Endodermal cell (in vitro differentiated cells): ENCODE data around the gene WDR90. TPM values are rescaled to one million over a fixed set of nuclear protein-coding genes. Genes with fewer than 3 reads are reported as not detected.

Experiments used
- DNase-seq: peaks from one replicate; pipeline ENCODE4 v3.0.0-alpha.2; 2017
- H3K27ac ChIP-seq: 2 replicates; pipeline ENCODE4 v1.5.1; 2013; ENCODE audit warnings: mild to moderate bottlenecking, low read depth, low read length, moderate library complexity
- H3K27me3 ChIP-seq: 2 replicates; pipeline ENCODE4 v1.6.1; 2013; ENCODE audit warnings: mild to moderate bottlenecking, low read length, moderate library complexity; ENCODE audit not compliant: insufficient read depth, control insufficient read depth, poor library complexity, severe bottlenecking
- H3K36me3 ChIP-seq: 2 replicates; pipeline ENCODE4 v1.7.0; 2013; ENCODE audit warnings: mild to moderate bottlenecking, low read length, moderate library complexity; ENCODE audit not compliant: control insufficient read depth, insufficient read depth
- H3K4me1 ChIP-seq: one replicate; pipeline ENCODE4 v1.7.0; 2013; ENCODE audit warnings: low read length; ENCODE audit not compliant: control insufficient read depth, insufficient read depth
- H3K4me3 ChIP-seq: 2 replicates; pipeline ENCODE4 v1.5.1; 2013; ENCODE audit warnings: mild to moderate bottlenecking, low read length, moderate library complexity
- H3K9ac ChIP-seq: 2 replicates; pipeline ENCODE4 v1.6.1; 2013; ENCODE audit warnings: mild to moderate bottlenecking, low read length, moderate library complexity; ENCODE audit not compliant: poor library complexity, severe bottlenecking; ENCODE audit errors: extremely low read depth
- H3K9me3 ChIP-seq: 2 replicates; pipeline ENCODE4 v1.6.1; 2013; ENCODE audit warnings: mild to moderate bottlenecking, low read length, moderate library complexity; ENCODE audit not compliant: control insufficient read depth
- H3K27ac Mint-ChIP-seq: 2 replicates; pipeline ENCODE4 v1.8.0; 2020; ENCODE audit warnings: mixed read lengths
- H3K27me3 Mint-ChIP-seq: 2 replicates; pipeline ENCODE4 v1.8.0; 2021; ENCODE audit warnings: mild to moderate bottlenecking, mixed read lengths; ENCODE audit not compliant: insufficient read depth
- H3K36me3 Mint-ChIP-seq: 2 replicates; pipeline ENCODE4 v1.8.0; 2020; ENCODE audit warnings: low read depth, mixed read lengths
- H3K4me1 Mint-ChIP-seq: 2 replicates; pipeline ENCODE4 v1.8.0; 2020; ENCODE audit warnings: mixed read lengths
- H3K4me3 Mint-ChIP-seq: 2 replicates; pipeline ENCODE4 v1.8.0; 2020; ENCODE audit warnings: mild to moderate bottlenecking, moderate library complexity, mixed read lengths
- H3K9me3 Mint-ChIP-seq: 2 replicates; pipeline ENCODE4 v1.8.0; 2020; ENCODE audit warnings: mild to moderate bottlenecking, mixed read lengths
- CTCF ChIP-seq: fragments of 200-600 bp; sonication (generic); conservative IDR thresholded peaks from 2 replicates; pipeline ENCODE4 v1.5.0; 2021; ENCODE audit warnings: antibody characterized with exemption, mild to moderate bottlenecking
- WGBS, 2 experiments: methylation state at CpG; one replicate each; pipeline versions ENCODE4 v1.1.5 to v1.1.7; 2013; ENCODE audit warnings: missing lambda C conversion rate in 2 of 2, mixed read lengths in 1 of 2; ENCODE audit not compliant: insufficient coverage in 1 of 2, insufficient read length in 1 of 2; 5-methylcytosine and 5-hydroxymethylcytosine counted together
- total RNA-seq, 2 donors: library from RNA; stranded (reverse); fragmentation: NEBNext Ultra II Directional in 1 of 2; extraction: Animal tissue kit (Norgen Biotek cat#: 25700) in 1 of 2; gene quantifications; 2 replicates in 1 of 2; 3 replicates in 1 of 2; pipeline ENCODE4 v1.2.1, GENCODE V29; 2021

WDR90 gene
- total RNA-seq, 2 donors from 2014 or later: 112 to 120 TPM

DNA sequence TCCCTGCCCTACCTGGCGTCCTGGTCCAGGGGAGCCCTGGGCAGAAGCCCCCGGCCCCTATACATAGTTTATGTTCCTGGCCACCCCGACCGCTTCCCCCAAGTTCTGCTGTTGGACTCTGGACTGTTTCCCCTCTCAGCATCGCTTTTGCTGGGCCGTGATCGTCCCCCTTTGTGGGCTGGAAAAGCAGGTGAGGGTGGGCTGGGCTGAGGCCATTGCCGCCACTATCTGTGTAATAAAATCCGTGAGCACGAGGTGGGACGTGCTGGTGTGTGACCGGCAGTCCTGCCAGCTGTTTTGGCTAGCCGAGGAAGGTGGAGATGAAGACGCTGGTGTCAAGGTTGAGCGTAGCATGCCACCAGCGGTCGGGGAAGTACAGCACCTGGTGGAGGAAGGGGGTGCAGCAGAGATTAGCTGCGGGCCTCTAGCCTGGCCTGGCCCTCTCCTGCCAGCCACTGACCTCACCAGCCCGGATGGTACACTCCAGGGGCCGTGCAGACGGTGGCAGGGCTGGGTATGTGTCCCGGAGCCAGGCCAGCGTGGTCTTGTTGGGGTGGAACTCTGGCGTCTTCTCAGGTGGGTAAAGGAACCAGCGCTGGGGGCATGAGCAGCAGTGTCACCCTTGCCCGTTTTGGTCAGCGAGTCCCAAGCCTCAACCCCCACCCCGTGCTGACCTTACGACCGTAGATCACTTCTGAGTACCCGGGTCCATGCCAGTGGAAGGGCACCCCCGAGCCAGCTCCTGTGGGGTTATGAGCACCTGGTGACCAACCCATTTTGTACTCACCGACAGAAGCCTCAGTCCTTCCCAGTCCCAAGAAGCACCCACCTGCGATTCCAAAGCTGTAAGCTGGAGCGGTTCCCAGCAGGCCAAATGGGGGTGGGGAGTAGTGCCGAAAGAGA lies 33.6 kb downstream of the WDR90 start:
- Histone ChIP-seq H3K27ac (no peak overlapping the region), H3K27me3 (no peaks in the 10 kb centered on the region), H3K4me1 (peaks cover 18% of the 10 kb centered on the region), H3K36me3 (peaks cover 36% of the 10 kb centered on the region), H3K9me3 (no peaks in the 10 kb centered on the region), H3K4me3 (peak overlapping the region; percentile 76), H3K9ac (no peak overlapping the region)
- Mint-ChIP-seq H3K4me3 (peak overlapping the region; percentile 73), H3K36me3 (peaks cover 36% of the 10 kb centered on the region), H3K9me3 (no peaks in the 10 kb centered on the region), H3K4me1 (peaks cover 17% of the 10 kb centered on the region), H3K27ac (peak overlapping the region; percentile 84), H3K27me3 (no peaks in the 10 kb centered on the region)
- no peak for DNase-seq
- WGBS, 2 experiments: 94 to 96% methylated on average over 28 to 36 of the region's 36 CpGs
- TF ChIP-seq CTCF: peak; percentile 36

DNA sequence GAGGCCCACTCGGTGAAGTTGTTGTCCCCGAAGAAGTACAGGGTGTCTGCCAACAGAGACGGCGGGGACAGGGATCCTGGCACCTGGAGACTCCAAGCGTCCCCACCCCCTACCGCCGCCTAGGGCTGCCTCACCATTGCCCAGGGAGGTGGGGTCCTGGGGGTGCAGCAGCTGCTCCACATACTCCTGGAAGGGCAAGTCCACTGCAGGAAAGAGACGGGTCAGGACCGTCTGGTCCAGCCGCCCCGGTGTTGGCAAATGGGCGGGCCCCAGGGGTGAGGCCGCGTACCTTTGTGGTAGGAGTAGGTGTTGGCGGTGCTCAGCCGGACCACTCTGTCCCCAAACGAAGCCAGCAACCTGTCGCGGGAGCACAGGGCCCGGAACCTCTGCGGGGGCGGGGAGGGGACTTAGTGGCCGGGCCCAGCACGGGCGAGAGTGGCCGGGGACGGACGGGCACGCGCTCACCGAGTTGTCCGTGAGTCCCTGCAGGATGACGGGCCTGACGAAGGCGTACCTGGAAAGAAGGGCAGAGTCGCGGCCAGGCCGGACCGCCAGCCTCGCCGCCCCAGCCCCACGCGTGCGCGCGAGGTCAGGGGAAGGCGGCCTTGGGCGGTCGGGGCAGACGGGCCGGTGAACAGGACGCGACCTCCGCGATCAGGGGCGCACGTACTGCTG lies 34.4 kb downstream of the WDR90 start:
- no peaks in the 10 kb centered on the region for H3K9me3 ChIP-seq
- 17 to 18% methylated on average over 44 to 57 of the region's 57 CpGs for WGBS, 2 experiments
- H3K27me3 ChIP-seq: no peaks in the 10 kb centered on the region
- peaks cover 36% of the 10 kb centered on the region for H3K36me3 ChIP-seq
- H3K27me3 Mint-ChIP-seq: no peaks in the 10 kb centered on the region
- H3K4me3 ChIP-seq: peak overlapping the region; percentile 76
- peak overlapping the region; percentile 84 for H3K27ac Mint-ChIP-seq
- peak; percentile 63 for DNase-seq
- H3K9me3 Mint-ChIP-seq: no peaks in the 10 kb centered on the region
- H3K4me1 Mint-ChIP-seq: peaks cover 17% of the 10 kb centered on the region
- H3K9ac ChIP-seq: peak overlapping the region; percentile 55
- no peak for TF ChIP-seq CTCF
- H3K36me3 Mint-ChIP-seq: peaks cover 36% of the 10 kb centered on the region
- H3K4me3 Mint-ChIP-seq: peak overlapping the region; percentile 73
- no peak overlapping the region for H3K27ac ChIP-seq
- H3K4me1 ChIP-seq: peaks cover 18% of the 10 kb centered on the region

GRCh38 chr16:684071-684794 lies 35.1 kb downstream of the WDR90 start, which contains the start of gene JMJD8:
Gene JMJD8, minus strand, starts transcription at chr16:684334. Its CDS starts 15 bp downstream, at chr16:684319.
- Mint-ChIP-seq H3K36me3 (peaks cover 36% of the 10 kb centered on the region), H3K4me1 (peaks cover 17% of the 10 kb centered on the region), H3K4me3 (peak within 1 kb of the TSS; percentile 73), H3K27me3 (no peaks in the 10 kb centered on the region), H3K9me3 (no peaks in the 10 kb centered on the region), H3K27ac (peak within 1 kb of the TSS; percentile 84)
- Histone ChIP-seq H3K27me3 (no peaks in the 10 kb centered on the region), H3K4me1 (peaks cover 19% of the 10 kb centered on the region), H3K9me3 (no peaks in the 10 kb centered on the region), H3K9ac (peak within 1 kb of the TSS; percentile 55), H3K27ac (peak within 1 kb of the TSS; percentile 73), H3K4me3 (peak within 1 kb of the TSS; percentile 76), H3K36me3 (peaks cover 36% of the 10 kb centered on the region)
- peak; percentile 98 for DNase-seq
- no peak for TF ChIP-seq CTCF
- WGBS, 2 experiments: 12 to 16% methylated on average over 53 to 91 of the region's 91 CpGs
